Raji (cell line): ENCODE measurements around the gene IFNG-AS1.

Experiments
- POLR2A ChIP-seq: IDR thresholded peaks from 2 replicates; pipeline ENCODE4 v1.6.1; 2011; ENCODE audit warnings: low read depth, low read length, control low read depth; ENCODE audit not compliant: insufficient read depth

IFNG-AS1 gene

DNA sequence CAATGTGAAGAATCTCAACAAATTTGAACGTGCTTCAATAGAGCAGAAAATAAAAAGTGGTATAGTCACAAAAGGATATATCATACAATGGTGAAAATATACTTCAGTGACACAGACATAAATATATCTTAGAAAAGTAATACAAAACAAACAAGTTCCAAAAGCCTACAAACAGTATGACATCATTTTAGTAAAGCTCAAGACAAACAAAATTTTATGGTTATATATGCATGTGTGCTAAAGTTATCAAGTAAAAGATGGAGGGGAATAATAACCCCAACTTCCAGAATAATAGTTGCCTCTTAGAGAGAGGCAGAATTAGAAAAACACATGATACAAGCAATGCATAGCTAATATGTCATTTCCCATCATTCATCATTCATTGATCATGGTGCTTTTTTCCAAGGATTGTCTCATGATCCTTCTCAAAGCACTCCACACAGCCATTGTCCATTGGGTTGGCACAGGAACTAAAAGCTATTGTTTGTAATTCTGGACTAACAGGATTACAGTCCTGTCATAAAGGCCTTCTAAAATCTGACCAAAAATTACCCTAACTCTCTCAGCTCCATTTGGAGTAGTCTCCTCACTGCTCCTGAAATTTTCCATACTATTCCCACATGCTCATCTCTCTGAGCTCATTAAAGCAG is 59.5 kb downstream of the IFNG-AS1 start:
- TF ChIP-seq POLR2A, result no peak

DNA sequence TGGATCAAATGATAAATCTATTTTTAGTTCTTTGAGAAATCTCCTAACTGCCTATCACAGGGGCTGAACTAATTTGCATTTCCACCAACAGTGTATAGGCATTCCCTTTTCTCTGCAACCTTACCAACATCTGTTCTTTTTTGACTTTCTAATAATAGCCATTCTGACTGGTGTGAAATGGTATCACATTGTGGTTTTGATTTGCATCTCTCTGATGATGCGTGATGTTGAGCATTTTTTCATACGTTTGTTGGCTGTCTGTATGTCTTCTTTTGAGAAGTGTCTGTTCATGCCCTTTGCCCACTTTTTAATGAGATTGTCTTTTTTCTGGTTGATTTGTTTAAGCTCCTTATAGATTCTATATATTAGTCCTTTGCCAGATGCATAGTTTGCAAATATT is 67.1 kb downstream of the IFNG-AS1 start:
- no peak for TF ChIP-seq POLR2A

DNA sequence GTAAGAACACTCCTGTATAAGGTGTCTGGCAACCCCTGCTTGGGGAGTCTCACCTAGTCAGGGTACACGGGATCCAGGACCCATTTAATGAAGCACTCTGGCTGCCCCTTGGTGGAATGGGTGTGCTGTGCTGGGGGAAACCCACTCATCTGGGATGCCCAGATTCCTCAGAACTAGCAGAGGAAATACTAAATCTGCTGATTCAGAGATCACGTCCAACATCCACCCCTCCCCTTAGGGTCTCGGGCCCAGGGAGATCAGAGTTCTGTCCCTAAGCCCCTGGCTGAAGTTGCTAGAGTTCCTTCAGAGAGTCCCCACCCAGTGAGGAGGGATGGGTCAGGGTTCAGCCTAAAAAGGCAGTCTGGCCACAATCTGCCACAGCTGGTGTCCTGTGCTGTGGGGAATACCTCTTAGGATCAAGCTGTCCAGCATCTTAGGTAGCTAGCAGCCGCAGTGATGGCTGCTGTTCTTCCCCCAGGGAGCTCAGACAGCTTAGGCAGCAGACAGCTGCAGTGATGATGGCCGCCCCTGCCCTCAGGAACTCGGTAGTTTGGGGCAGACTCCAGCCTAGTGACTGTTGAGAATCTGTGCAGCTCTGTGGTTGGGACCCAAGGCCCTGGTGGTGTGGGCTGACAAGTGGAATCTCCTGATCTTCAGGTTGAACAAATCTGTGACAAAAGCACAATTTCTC is 74.8 kb downstream of the IFNG-AS1 start:
- no peak for TF ChIP-seq POLR2A

DNA sequence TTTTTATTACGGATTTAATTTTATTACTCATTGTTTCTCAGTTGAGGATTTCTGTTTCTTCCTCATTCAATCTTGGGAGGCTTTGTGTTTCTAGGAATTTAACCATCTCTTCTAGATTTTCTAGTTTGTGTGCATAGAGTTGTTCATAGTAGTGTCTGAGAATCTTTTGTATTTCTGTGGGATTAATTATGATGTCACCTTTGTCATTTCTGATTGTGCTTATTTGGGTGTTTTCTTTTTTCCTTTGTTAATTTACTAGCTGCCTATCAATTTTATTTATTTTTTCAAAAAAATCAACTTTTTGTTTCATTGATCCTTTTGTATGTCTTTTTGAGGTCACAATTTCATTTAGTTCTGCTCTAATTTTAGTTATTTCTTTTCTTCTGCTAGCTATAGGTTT is 75.9 kb downstream of the IFNG-AS1 start:
- no peak for TF ChIP-seq POLR2A

DNA sequence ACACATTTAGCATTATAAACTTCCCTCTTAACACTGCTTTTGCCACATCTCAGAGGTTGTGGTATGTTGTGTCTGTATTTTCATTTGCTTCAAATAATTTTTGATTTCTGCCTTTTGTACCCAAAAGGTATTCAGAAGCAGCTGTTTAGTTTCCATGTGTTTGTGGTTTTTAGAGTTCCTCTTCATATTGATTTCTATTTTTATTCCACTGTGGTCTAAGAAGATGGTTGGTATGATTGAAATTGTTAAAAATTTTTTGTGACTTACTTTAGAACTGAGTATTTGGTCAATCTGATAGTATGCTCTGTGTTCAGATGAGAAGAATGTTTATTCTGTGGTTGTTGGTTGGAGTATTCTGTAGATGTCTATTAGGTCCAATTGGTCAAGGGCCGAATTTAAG is 76.4 kb downstream of the IFNG-AS1 start:
- no peak for TF ChIP-seq POLR2A

DNA sequence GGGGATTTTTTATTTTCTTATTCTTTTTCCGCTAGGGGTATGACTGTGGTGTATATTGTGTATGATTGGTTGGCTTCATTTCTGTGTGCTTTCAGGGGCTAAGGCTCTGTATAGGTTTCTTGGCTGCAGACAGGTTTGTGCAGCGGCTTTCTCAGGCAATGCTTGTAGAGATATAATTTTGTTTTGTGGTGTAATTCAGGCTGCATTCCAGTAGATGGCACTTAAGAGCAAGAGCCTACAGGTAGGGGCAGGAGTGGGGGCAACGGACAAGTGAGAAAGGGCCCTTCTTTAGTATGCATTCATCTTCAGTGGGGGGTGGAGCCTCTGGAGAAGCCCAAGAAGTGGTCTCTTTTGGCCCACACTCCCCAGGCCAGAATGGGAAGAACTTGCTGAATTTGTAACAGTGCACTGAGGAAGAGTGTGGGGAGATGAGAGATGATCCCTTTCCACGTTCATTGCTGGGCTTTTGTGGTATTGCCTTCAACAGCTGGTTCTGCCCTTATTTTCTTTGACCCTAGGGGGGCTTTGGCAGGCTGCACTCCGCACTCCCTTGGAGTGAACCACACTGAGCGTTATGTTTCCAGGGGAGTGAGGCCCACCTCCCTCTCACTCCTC is 78.6 kb downstream of the IFNG-AS1 start:
- TF ChIP-seq POLR2A, result no peak

DNA sequence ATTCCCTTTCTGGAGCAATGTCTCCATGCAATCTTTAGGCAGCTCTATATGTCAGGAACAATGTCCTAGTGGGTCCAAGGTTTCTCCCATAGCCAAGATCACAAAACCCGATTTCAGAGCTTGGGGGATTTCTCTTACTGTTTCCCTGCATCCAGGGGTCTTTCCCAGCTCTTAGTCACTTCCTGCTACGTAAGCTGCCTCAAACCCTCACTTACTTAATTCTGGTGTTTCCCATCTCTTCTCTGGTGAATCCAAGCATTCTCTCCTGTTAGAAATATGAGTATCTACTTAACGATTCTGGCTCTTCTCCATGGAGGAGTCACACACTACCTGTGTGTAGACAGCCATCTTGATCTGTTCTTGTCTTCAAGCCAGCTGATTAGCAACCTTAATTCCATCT is 80.0 kb downstream of the IFNG-AS1 start:
- no peak for TF ChIP-seq POLR2A
